ENCODE results near the gene FAM98A.

FAM98A gene

DNA sequence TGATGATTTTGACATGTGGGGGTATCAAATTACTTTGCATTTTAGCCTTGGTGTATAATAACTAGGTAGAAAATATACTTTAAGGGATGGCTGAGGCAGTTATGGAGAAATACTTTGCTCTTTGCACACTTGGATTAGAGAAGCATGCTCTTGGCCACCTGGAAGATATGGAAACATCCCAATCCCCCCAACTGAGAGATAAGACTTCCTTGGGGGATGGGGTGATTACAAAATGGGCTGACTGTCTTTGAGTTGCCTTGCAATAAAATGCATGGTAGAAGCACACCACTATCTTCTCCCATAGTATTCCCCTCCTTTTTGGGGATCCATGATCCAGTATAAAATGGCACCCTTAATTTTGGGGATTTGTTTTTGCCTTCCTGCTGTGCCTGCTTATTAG lies 15.1 kb upstream of the FAM98A start:
- Histone ChIP-seq H3K9me2 (replicated peaks; ENCODE audit: insufficient read depth, low read length) (no peaks in the 10 kb centered on the region), H3K4me3 (ENCODE audit: insufficient read depth, low read length, poor library complexity, severe bottlenecking) (no peak overlapping the region), H3F3A (ENCODE audit: insufficient read depth) (no peaks in the 10 kb centered on the region), H3K36me3 (ENCODE audit: low read length) (no peaks in the 10 kb centered on the region), H3K27ac (ENCODE audit: low read depth, low read length) (no peak overlapping the region), H3K9ac (ENCODE audit: low read length) (no peak overlapping the region), H4K20me1 (ENCODE audit: low read depth, low read length) (no peaks in the 10 kb centered on the region), H3K4me2 (ENCODE audit: low read depth, low read length, poor library complexity, severe bottlenecking) (no peak overlapping the region), H3K9me3 (ENCODE audit: insufficient read depth, low read length) (no peaks in the 10 kb centered on the region), H2AFZ (ENCODE audit: low read depth, low read length, severe bottlenecking) (no peak overlapping the region), H3K27me3 (ENCODE audit: low read length) (no peaks in the 10 kb centered on the region), H3K79me2 (ENCODE audit: insufficient read depth, low read length) (no peaks in the 10 kb centered on the region)
- TF ChIP-seq, protein P1, sequence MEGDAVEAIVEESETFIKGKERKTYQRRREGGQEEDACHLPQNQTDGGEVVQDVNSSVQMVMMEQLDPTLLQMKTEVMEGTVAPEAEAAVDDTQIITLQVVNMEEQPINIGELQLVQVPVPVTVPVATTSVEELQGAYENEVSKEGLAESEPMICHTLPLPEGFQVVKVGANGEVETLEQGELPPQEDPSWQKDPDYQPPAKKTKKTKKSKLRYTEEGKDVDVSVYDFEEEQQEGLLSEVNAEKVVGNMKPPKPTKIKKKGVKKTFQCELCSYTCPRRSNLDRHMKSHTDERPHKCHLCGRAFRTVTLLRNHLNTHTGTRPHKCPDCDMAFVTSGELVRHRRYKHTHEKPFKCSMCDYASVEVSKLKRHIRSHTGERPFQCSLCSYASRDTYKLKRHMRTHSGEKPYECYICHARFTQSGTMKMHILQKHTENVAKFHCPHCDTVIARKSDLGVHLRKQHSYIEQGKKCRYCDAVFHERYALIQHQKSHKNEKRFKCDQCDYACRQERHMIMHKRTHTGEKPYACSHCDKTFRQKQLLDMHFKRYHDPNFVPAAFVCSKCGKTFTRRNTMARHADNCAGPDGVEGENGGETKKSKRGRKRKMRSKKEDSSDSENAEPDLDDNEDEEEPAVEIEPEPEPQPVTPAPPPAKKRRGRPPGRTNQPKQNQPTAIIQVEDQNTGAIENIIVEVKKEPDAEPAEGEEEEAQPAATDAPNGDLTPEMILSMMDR (IDR thresholded peaks at IDR 0.05; ENCODE audit: insufficient read depth, low read length, poor library complexity, severe bottlenecking) = no peak
- no peak for TF ChIP-seq EZH2phosphoT487 (conservative IDR thresholded peaks at IDR 0.05; ENCODE audit: low read length)

- Histone ChIP-seq H3K9ac (ENCODE audit: low read length) (no peak overlapping the region), H4K20me1 (ENCODE audit: low read depth, low read length) (no peaks in the 10 kb centered on the region), H3K4me3 (ENCODE audit: insufficient read depth, low read length, poor library complexity, severe bottlenecking) (no peak overlapping the region), H3K27ac (ENCODE audit: low read depth, low read length) (no peak overlapping the region), H3K9me3 (ENCODE audit: insufficient read depth, low read length) (no peaks in the 10 kb centered on the region), H3K36me3 (ENCODE audit: low read length) (no peaks in the 10 kb centered on the region), H3F3A (ENCODE audit: insufficient read depth) (no peaks in the 10 kb centered on the region), H3K27me3 (ENCODE audit: low read length) (no peaks in the 10 kb centered on the region), H2AFZ (ENCODE audit: low read depth, low read length, severe bottlenecking) (no peak overlapping the region), H3K79me2 (ENCODE audit: insufficient read depth, low read length) (no peaks in the 10 kb centered on the region), H3K9me2 (replicated peaks; ENCODE audit: insufficient read depth, low read length) (no peaks in the 10 kb centered on the region), H3K4me2 (ENCODE audit: low read depth, low read length, poor library complexity, severe bottlenecking) (no peak overlapping the region)
- TF ChIP-seq EZH2phosphoT487 (conservative IDR thresholded peaks at IDR 0.05; ENCODE audit: low read length) = no peak
- TF ChIP-seq, protein P1 (IDR thresholded peaks at IDR 0.05; ENCODE audit: insufficient read depth, low read length, poor library complexity, severe bottlenecking) = no peak
Measured at GRCh38 chr2:33607905-33608304, 8.8 kb upstream of the FAM98A start.

DNA sequence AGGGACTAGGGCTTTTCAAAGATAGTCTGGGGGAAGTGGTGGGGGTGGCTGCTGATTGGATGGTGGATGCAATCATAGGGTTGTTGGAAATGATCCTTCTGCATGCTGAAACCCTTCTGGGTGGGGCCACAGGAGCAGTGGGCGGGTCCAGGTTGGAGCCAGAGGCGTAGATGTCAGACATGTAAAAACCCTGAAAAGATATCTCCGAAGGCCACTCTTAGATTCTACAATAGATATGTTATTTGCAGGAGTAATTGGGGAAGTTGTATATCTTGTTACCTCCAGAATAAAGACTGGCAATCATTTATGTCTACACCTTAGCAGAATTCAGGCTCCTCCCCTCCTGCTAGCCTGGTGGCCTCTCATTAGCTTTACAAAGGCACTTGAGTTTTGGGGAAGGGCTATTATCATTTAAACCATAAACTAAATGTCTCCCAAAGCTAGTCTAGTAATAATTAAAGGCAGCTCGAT lies 8.2 kb upstream of the FAM98A start:
- Histone ChIP-seq H3K79me2 (ENCODE audit: insufficient read depth, low read length) (no peaks in the 10 kb centered on the region), H3K4me2 (ENCODE audit: low read depth, low read length, poor library complexity, severe bottlenecking) (no peak overlapping the region)

More for the DNA sequence above, 8.2 kb upstream of the FAM98A start:
- no peaks in the 10 kb centered on the region for H3K9me3 ChIP-seq (ENCODE audit: insufficient read depth, low read length)
- H3F3A ChIP-seq (ENCODE audit: insufficient read depth) = no peaks in the 10 kb centered on the region
- no peaks in the 10 kb centered on the region for H3K36me3 ChIP-seq (ENCODE audit: low read length)
- no peak overlapping the region for H3K9ac ChIP-seq (ENCODE audit: low read length)
- H4K20me1 ChIP-seq (ENCODE audit: low read depth, low read length) = no peaks in the 10 kb centered on the region
- H3K27ac ChIP-seq (ENCODE audit: low read depth, low read length) = no peak overlapping the region
- H3K27me3 ChIP-seq (ENCODE audit: low read length) = no peaks in the 10 kb centered on the region
- TF ChIP-seq EZH2phosphoT487 (conservative IDR thresholded peaks at IDR 0.05; ENCODE audit: low read length) = no peak
- TF ChIP-seq, protein P1 (IDR thresholded peaks at IDR 0.05; ENCODE audit: insufficient read depth, low read length, poor library complexity, severe bottlenecking) = no peak
- H3K4me3 ChIP-seq (ENCODE audit: insufficient read depth, low read length, poor library complexity, severe bottlenecking) = no peak overlapping the region
- no peaks in the 10 kb centered on the region for H3K9me2 ChIP-seq (replicated peaks; ENCODE audit: insufficient read depth, low read length)
- no peak overlapping the region for H2AFZ ChIP-seq (ENCODE audit: low read depth, low read length, severe bottlenecking)

Data from SU-DHL-6 (cell line).